Measurements from ENCODE around the gene POLR3C.
"Not testable (repeated sequence)": the region's sequence is repeated elsewhere in the genome, so short reads cannot be mapped to it uniquely, and the experiment has no call there.

Gene POLR3C, protein sequence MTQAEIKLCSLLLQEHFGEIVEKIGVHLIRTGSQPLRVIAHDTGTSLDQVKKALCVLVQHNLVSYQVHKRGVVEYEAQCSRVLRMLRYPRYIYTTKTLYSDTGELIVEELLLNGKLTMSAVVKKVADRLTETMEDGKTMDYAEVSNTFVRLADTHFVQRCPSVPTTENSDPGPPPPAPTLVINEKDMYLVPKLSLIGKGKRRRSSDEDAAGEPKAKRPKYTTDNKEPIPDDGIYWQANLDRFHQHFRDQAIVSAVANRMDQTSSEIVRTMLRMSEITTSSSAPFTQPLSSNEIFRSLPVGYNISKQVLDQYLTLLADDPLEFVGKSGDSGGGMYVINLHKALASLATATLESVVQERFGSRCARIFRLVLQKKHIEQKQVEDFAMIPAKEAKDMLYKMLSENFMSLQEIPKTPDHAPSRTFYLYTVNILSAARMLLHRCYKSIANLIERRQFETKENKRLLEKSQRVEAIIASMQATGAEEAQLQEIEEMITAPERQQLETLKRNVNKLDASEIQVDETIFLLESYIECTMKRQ

DNA sequence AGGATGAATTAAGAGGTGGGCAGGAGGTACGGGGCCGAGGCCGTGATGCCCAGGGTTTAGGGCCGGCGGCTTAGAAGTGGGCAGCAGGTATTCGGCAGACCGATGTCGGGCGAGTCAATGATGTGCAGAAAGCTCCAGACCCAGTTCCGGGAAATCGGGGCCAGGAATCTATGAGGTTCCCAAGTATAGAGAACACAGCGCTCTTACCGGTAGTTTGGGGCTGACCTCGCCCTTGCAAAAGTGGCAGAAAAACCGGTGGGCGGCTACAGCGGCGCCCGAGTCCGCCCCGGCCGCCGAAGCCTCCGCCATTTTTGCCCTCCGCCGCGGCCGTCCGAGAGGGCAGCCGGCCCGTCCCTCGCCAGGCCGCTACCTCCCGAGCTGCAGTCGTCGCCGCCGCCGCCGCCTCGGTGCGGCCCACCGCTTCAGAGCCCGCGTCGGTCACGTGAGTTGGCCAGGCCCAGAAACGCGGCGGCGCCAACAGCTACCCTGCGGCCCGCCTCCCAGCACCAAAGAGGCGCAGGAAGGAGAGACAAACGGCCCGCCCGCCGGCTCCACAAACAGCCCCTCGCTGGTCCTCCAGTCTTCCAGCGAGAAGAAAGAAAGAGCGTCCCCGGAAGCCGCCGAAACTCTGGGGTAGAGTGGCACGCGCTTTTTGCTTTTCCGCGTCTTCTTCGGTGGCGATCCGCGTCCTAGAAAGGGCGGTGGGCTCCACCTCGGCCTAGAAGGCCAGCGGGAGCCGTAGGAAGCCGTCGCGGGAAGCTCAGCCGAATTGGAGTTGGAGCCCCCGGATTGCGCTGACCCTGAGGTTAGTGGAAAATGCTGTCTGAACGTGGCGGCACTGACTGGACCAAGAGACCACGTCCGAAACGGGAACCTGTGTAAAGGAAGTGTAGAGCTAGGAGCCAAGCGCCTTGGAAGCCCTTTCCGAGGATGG, at the start of gene POLR3C, which contains the start of gene RNF115:
Gene POLR3C, plus strand, starts transcription at position 636 of the 934 bp plus-strand sequence. CDS start 1,577 bp downstream, outside the sequence.
Gene RNF115, minus strand, starts transcription at position 531 of the 934 bp plus-strand sequence. Its CDS starts 222 bp downstream, at position 309.
- peak; percentile 41 to 78 for DNase-seq

GRCh38 chr1:145777357-145778145, 46.4 kb upstream of the POLR3C start:
- DNase-seq = no peak

DNA sequence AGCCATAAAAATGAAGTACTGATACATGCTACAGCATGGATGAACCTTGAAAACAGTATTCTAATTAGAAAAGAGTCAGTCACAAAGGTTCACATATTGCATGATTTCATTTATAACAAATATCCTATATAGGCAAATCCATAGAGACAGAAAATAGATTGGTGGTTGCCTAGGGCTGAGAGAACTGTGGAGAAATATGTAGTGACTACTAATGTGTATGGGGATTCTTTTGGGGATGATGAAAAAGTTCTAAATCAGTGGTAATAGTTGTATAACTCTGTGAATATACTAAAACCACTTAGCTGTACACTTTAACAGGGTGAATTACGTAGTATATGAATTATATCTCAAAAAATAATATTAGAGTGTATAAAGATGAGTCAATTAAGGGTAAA, 45.9 kb upstream of the POLR3C start:
- no peak for DNase-seq

DNA sequence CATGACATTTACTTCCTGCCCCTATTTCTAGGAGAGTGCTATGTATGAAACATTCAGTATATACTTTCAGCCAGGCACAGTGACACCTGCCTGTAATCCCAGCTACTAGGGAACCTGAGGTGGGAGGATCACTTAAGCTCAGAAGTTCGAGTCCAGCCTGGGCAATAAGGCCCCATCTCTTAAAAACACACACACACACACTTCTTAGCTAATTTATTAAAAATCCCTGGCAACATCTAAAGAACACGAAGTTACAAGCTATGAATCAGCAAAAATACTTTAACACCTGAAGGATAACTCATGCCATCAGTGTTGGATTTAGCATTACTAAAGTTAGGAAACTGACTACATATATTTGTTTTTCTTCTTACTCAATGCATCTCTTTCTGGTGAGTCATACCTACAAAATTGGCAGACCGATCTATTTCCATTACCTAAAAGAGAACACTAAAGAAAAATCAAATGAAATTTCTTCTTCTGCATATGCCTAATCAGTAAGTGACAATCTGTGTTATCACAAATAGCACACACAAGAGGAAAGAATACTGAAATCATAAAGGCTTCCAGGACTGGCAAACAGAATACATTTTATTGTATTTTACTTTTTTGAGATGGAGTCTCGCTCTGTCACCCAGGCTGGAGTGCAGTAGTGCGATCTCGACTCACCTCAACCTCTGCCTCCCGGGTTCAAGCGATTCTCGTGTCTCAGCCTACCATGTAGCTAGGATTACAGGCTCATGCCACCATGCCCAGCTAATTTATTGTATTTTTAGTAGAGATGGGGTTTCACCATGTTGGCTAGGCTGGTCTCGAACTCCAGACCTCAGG, 41.5 kb upstream of the POLR3C start:
- peak; percentile 30 to 78 for DNase-seq

- no peak for DNase-seq
These were observed 39.6 kb upstream of the POLR3C start for GRCh38 chr1:145784409-145784808.

- DNase-seq = no peak
These were observed 38.5 kb upstream of the POLR3C start for GRCh38 chr1:145785547-145785946.

- DNase-seq = no peak
These were observed 37.7 kb upstream of the POLR3C start for GRCh38 chr1:145786271-145786670.

DNA sequence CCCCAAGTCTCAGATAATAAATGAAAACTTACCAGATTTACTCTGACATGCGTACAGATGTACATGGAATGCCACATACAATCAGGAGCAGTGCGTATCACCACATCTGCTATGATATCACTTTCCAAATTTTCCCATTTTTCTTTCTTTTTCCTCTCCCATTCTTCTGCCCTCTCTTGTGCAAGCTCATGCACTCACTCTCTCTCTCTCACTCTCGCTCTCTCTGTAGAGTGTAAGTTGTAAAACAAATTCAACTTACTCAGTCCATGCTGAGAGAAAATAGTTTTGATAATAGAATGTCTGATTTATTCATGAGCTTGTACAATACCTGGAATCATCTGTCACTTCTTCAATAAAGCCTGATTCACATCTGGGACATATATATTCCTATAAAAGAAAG, 35.4 kb upstream of the POLR3C start:
- no peak for DNase-seq

GRCh38 chr1:145791860-145792259, 32.1 kb upstream of the POLR3C start:
- DNase-seq = not testable (repeated sequence)

GRCh38 chr1:145792484-145792883, 31.5 kb upstream of the POLR3C start:
- DNase-seq = no peak

DNA sequence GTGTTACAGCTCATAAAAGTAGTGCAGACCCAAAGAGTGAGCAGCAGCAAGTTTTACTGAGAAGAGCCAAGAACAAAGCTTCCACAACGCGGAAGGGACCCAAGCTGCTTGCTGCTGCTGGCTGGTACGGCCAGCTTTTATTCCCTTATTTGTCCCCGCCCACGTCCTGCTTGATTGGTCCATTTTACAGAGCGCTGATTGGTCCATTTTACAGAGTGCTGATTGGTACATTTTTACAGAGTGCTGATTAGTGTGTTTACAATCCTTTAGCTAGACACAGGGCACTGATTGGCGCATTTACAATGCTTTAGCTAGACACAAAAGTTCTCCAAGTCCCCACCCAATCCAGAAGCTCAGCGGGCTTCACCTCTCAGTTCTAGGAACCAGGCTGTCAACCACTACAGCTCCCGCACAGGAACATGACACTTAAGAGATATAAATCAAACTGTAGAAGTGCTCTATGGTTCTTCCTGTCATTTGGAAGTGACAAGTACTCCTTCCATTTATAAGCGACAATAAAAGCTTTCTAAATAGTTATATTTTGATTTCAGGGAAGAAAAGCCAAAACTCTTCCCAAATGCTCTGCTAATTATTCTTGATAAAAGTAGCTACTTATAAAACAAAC, 28.6 kb upstream of the POLR3C start:
- no peak for DNase-seq

DNA sequence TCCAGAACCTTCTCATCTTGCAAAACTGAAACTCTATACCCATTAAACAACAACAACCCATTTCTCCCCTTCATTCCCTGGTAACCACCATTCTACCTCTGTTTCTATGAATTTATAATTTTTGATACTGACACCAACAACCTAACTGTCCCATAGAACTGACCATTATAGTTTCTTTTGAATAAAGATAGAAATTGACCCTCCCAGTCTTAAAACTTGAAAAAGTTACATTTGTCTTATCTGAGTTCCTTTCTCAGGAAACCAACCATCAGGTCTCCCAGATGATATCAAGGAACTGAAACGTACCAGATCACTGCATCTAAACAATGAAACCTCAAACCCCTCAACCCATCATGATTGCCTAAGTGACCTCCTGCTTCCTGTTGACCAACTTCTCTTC, 27.2 kb upstream of the POLR3C start:
- DNase-seq = no peak

GRCh38 chr1:145799806-145800205, 24.2 kb upstream of the POLR3C start:
- DNase-seq = no peak

GRCh38 chr1:145804235-145805045, 19.6 kb upstream of the POLR3C start:
- no peak for DNase-seq

DNA sequence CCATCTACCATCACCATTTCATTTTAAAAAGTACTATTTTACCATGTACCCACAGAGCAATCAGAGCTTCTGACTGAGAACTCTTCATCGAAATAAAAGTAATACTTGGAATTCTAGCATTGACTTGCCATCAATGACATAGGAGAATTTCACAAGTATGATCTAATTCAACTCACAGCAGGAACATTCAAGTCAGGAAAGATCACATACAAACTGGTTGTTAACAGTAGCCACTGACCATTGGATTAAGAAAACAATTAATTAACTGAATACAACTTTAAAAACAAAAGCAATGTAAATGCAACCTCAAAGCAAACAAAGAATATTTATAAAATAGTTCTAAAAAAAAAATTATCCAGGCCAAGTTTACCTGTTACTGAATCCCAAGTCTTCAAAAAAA, 18.9 kb upstream of the POLR3C start:
- DNase-seq = no peak

GRCh38 chr1:145806408-145806807, 17.6 kb upstream of the POLR3C start:
- DNase-seq = no peak

- DNase-seq = no peak
These were observed 17.2 kb upstream of the POLR3C start for GRCh38 chr1:145806844-145807243.

DNA sequence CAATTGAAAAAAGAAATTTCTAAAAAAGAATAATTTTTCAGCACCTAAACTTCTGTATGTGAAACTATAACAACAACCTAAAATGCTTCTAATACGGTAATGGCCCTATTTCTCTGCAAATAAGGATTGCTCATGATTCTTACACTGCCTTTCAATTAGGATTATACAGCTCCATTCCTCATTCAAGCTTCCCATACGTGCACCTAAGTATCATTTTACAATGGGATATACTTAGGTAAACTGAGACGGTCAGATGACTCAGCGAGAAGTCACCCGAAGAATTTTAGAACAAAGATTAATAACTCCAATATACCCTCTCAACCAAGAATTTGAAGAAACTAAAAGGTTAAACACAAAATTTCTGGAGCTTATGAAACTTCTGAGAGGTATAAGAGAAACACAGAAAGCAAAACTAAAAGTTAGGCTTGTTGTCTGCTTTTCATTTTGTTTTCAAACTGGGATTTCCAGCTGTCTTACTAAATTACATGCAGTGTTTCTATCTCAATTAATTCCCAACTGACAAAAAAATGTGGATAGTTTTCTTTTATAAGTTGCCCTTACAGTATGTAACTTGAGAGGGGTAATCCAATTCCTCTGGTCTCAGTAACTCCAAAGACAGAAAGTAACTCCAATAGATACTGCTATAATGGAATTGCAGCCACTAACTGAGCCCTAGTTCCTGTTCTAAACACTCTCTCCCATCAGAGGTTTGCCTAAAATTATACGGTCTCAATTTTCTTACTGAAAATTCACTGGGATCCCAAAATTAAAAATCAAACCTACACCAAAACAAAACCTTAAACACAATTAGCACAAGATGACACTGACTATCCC, 10.8 kb upstream of the POLR3C start:
- not testable (repeated sequence) for DNase-seq

DNA sequence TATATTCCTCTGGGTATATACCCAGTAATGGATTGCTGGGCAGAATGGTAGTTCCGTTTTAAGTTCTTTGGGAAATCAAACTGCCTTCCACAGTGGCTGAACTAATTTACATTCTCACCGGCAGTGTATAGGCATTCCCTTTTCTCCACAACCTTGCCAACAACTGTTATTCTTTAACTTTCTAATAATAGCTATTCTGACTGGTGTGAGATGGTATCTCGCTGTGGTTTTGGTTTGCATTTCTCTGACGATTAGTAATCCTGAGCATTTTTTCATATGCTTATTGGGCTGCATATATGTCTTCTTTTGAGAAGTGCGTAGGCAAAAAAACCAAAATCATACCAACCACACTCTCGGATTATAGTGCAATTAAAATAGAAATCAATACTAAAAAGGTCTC, 5.9 kb upstream of the POLR3C start:
- DNase-seq = not testable (repeated sequence)

All from SW 1271 (cell line).